ENCODE data around the gene KCNK10.

DNA sequence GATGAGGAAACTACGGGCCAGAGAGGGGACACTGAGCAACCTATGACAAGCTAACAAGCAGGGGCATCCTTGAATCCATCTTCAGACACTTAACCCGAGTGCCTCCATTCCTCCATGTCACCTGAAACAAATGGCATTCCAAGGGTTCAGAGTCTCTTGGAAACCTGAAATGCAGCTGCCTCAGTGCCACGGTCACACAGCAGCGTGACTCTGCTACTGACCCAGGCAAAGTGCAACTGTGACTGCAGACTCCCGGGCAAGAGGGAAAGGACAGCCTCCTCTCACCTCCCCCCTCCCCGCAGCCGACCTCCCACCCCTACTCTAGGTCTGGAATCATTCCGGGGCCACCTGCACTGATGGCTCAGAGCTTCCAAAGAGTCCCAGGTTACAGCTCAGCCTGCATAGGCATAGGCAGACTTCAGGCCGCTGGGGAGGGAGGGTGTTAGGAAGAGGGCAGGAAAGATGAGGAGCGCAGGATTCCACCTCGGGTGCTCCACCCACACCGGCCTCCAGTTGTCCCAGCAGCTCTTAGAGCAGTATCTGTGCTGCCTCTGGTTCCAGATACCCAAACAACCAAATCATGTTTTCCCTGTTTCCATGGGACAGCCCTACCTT is 53.2 kb downstream of the KCNK10 start:
- TF ChIP-seq ZNF274 (IDR thresholded peaks at IDR 0.05; ENCODE audit: low read depth, low read length) = no peak
- TF ChIP-seq YY1 (IDR thresholded peaks at IDR 0.05; ENCODE audit: insufficient read depth, insufficient read length) = no peak
- no peak for TF ChIP-seq SUZ12 (IDR thresholded peaks at IDR 0.05; ENCODE audit: extremely low read depth, insufficient read depth, insufficient read length)
